Stimulated activated naive B cell treated with anti-CD40 and anti-IgM and Interleukin-4, amounts not matched to agents 10 μg/mL and 1 μg/mL and 100 μg/mL, for 72 hours (primary cell): ENCODE measurements around the gene NCOA6.

Experiments used
- ATAC-seq, 2 donors: fragments of 150-1000 bp; cut with Tn5 transposase; replicated peaks; 2 replicates each; pipeline ENCODE4 v1.10.0; 2021; ENCODE audit warnings: moderate library complexity in 1 of 2
- DNase-seq: peaks from one replicate; pipeline ENCODE4 v3.0.0; 2021
- H3K27ac Mint-ChIP-seq: one replicate; pipeline ENCODE4 v1.8.0; 2022; ENCODE audit warnings: mild to moderate bottlenecking, mixed read lengths
- H3K27me3 Mint-ChIP-seq, 2 donors: one replicate each; pipeline ENCODE4 v1.8.0; 2022; ENCODE audit warnings: mixed read lengths in 2 of 2
- H3K36me3 Mint-ChIP-seq, 2 donors: one replicate each; pipeline ENCODE4 v1.8.0; 2022; ENCODE audit warnings: mixed read lengths in 2 of 2, mild to moderate bottlenecking in 1 of 2
- H3K4me1 Mint-ChIP-seq, 2 donors: one replicate each; pipeline ENCODE4 v1.8.0; 2022; ENCODE audit warnings: mixed read lengths in 2 of 2, mild to moderate bottlenecking in 1 of 2
- H3K4me3 Mint-ChIP-seq, 2 donors: one replicate each; pipeline ENCODE4 v1.8.0; 2022; ENCODE audit warnings: mild to moderate bottlenecking in 2 of 2, mixed read lengths in 2 of 2, moderate library complexity in 1 of 2
- H3K9me3 Mint-ChIP-seq, 2 donors: one replicate each; pipeline ENCODE4 v1.8.0; 2022; ENCODE audit warnings: mixed read lengths in 2 of 2, mild to moderate bottlenecking in 1 of 2

The NCOA6 gene

GRCh38 chr20:34712525-34713192 is 112.8 kb downstream of the NCOA6 start:
- ATAC-seq (no peak), DNase-seq (no peak)
- no peaks in the 10 kb centered on the region for H3K9me3 Mint-ChIP-seq
- H3K27me3 Mint-ChIP-seq = peaks cover 0 to 4% of the 10 kb centered on the region in 2 donors
- peaks cover 20 to 32% of the 10 kb centered on the region in 2 donors for H3K4me1 Mint-ChIP-seq
- no peak overlapping the region for H3K27ac Mint-ChIP-seq
- H3K36me3 Mint-ChIP-seq = peaks cover 19 to 32% of the 10 kb centered on the region in 2 donors
- no peak overlapping the region for H3K4me3 Mint-ChIP-seq

DNA sequence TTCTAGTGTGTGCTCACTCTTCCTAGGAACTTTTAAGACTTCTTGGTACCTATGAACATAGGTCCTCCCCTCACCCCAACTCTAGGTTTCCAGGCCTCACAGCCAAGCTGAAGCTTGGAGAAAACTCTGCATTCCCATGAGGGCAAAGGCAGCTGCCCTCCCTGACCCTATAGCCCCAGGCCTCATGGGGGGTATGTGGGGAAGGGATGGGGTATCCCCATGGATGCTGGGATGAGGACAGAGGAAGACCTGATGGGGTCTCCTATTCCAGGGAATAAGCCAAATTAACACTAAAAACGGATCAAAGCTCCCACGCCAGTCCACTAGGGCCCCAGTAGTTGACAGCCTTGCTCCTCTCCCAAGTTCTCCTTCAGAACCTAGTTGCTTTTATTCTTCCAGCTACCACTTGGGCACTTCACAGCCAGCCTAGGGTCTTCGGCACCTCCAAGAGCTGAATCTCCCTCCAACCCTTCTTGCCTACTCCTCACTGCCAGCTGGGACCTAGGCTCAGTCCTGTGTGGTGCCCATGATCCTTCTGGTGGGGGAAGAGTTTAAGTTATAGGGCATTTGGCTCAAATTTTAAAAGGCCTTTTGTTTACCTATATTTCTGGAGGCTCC is 113.5 kb downstream of the NCOA6 start:
- H3K9me3 Mint-ChIP-seq = no peaks in the 10 kb centered on the region

GRCh38 chr20:34710861-34711574 is 114.4 kb downstream of the NCOA6 start:
- H3K9me3 Mint-ChIP-seq = no peaks in the 10 kb centered on the region
- H3K27ac Mint-ChIP-seq = no peak overlapping the region
- ATAC-seq (no peak), DNase-seq (no peak)
- H3K4me1 Mint-ChIP-seq = peaks cover 22 to 35% of the 10 kb centered on the region in 2 donors
- peaks cover 0 to 4% of the 10 kb centered on the region in 2 donors for H3K27me3 Mint-ChIP-seq
- peak overlapping the region; percentile 79 to 84 for H3K4me3 Mint-ChIP-seq
- peaks cover 16 to 29% of the 10 kb centered on the region in 2 donors for H3K36me3 Mint-ChIP-seq

More for the DNA sequence above, 113.5 kb downstream of the NCOA6 start:
- Mint-ChIP-seq H3K4me1 (peaks cover 20 to 28% of the 10 kb centered on the region in 2 donors), H3K4me3 (no peak overlapping the region), H3K36me3 (peaks cover 16 to 29% of the 10 kb centered on the region in 2 donors), H3K27ac (peak overlapping the region; percentile 37), H3K27me3 (peaks cover 0 to 4% of the 10 kb centered on the region in 2 donors)
- DNase-seq (no peak), ATAC-seq (no peak)

GRCh38 chr20:34710568-34710839 is 114.9 kb downstream of the NCOA6 start:
- Mint-ChIP-seq H3K27me3 (peaks cover 0 to 4% of the 10 kb centered on the region in 2 donors), H3K9me3 (no peaks in the 10 kb centered on the region), H3K27ac (peak overlapping the region; percentile 92), H3K36me3 (peaks cover 16 to 29% of the 10 kb centered on the region in 2 donors), H3K4me3 (peak overlapping the region; percentile 79 to 84), H3K4me1 (peaks cover 22 to 35% of the 10 kb centered on the region in 2 donors)
- ATAC-seq (no peak), DNase-seq (no peak)

- ATAC-seq = peak; percentile 58 to 62
- peaks cover 0 to 4% of the 10 kb centered on the region in 2 donors for H3K27me3 Mint-ChIP-seq
- H3K4me1 Mint-ChIP-seq = peaks cover 22 to 35% of the 10 kb centered on the region in 2 donors
- H3K9me3 Mint-ChIP-seq = no peaks in the 10 kb centered on the region
- no peak for DNase-seq
- H3K36me3 Mint-ChIP-seq = peaks cover 12 to 24% of the 10 kb centered on the region in 2 donors
- H3K4me3 Mint-ChIP-seq = peak overlapping the region; percentile 87 to 93
- H3K27ac Mint-ChIP-seq = peak overlapping the region; percentile 92
Observed at GRCh38 chr20:34709831-34710567, 115.5 kb downstream of the NCOA6 start.

- Mint-ChIP-seq H3K36me3 (peaks cover 11 to 21% of the 10 kb centered on the region in 2 donors), H3K4me3 (peak overlapping the region; percentile 87 to 93), H3K9me3 (no peaks in the 10 kb centered on the region), H3K27ac (peak overlapping the region; percentile 92), H3K27me3 (peaks cover 0 to 4% of the 10 kb centered on the region in 2 donors), H3K4me1 (peaks cover 25 to 41% of the 10 kb centered on the region in 2 donors)
- peak; percentile 82 for DNase-seq
- peak; percentile 70 to 77 for ATAC-seq
Observed at GRCh38 chr20:34709044-34709830, 116.2 kb downstream of the NCOA6 start.

DNA sequence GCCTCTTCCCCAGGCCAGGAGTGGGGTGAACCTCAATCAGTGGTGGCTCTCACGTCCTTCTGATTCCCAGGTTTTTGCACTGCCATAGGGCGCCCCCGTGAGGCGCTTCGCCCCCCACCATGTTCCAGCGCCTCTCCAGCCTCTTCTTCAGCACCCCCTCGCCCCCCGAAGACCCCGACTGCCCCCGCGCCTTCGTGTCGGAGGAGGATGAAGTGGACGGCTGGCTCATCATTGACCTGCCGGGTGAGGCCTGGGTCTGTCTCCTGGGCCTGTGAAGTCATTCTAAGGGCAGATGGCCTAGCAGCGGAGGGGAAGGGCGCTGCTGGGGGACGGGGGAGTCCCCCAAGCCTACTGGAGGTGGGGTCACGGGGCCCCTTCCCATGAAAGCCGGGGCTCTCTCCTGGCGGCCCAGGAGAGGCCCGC is 116.8 kb downstream of the NCOA6 start:
- peaks cover 0 to 4% of the 10 kb centered on the region in 2 donors for H3K27me3 Mint-ChIP-seq
- ATAC-seq = peak; percentile 10 to 11
- DNase-seq = no peak
- H3K27ac Mint-ChIP-seq = peak overlapping the region; percentile 92
- H3K36me3 Mint-ChIP-seq = peaks cover 10 to 21% of the 10 kb centered on the region in 2 donors
- H3K9me3 Mint-ChIP-seq = no peaks in the 10 kb centered on the region
- peaks cover 27 to 42% of the 10 kb centered on the region in 2 donors for H3K4me1 Mint-ChIP-seq
- peak overlapping the region; percentile 87 to 93 for H3K4me3 Mint-ChIP-seq

DNA sequence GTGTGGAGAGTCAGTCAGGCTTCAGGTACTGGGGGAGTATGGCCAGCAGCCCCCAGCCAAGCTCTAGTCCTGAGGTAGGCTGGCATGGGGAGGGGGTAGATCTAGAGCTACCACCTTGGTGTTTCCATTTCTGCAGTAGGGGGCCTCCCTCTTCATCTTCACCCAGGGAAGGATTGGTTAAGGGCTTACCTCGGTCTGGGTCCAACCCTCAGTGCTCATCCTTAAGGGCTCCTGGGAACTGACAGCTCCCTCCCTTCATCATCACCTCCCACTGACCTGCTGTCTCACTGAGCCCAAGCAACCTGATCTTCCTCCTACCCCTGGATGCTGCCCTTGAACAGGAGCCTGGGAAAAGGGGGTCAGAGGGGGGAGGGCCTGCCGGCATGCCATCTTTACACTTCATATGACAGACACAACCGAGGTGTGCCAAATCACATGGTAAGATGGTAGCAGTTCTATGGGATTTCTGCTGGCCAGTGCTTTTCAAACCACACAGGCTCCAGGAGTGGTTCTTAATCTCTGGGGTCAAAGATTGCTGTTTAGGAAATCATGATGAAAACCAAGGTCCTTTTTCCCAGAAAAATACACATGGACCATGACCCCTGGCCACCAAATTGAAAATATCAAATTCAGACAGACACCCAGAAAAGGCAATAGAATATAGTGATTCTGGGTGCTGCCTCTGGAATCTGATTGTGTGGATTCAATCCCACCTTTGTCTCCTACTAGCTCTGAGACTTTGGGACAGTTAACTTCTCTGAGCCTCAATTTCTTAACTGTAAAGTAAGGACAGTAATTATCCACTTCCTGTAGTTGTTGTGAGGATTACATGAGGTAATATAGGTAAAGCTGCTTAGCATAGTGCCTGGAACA is 118.3 kb downstream of the NCOA6 start:
- peaks cover 0 to 10% of the 10 kb centered on the region in 2 donors for H3K36me3 Mint-ChIP-seq
- ATAC-seq = no peak
- no peak overlapping the region for H3K27ac Mint-ChIP-seq
- no peak overlapping the region for H3K4me3 Mint-ChIP-seq
- no peak for DNase-seq
- H3K4me1 Mint-ChIP-seq = peaks cover 37 to 53% of the 10 kb centered on the region in 2 donors
- H3K27me3 Mint-ChIP-seq = peaks cover 6 to 10% of the 10 kb centered on the region in 2 donors
- no peaks in the 10 kb centered on the region for H3K9me3 Mint-ChIP-seq

DNA sequence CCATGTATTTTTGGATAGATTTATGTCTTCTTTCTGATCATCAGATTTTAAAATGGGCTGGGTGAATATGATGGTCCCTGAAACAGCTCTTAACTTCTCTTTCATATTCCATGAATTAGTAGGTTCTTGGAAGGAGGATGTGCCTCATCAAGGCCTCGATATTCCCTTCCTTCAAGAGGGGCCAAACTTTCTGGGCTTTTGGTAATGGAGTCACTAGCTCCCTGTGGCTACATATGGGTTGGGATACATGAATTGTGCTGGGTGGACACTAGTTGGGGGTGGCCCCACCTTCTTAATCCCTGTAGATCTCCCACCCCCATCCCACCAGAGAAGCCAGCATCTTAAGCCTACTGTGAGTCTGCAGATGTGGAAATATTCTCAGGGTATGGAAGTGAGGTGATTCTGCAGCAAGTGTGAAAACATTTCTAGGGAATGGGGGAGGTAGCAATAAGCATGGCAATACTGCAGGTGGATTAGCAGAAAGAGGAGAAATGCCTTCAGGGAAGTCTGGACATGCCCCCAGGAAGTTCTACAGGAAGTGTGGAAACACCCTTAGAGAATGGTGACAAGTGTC is 119.1 kb downstream of the NCOA6 start:
- H3K36me3 Mint-ChIP-seq = peaks cover 0 to 4% of the 10 kb centered on the region in 2 donors
- DNase-seq (no peak), ATAC-seq (no peak)
- no peaks in the 10 kb centered on the region for H3K9me3 Mint-ChIP-seq
- peaks cover 33 to 48% of the 10 kb centered on the region in 2 donors for H3K4me1 Mint-ChIP-seq
- no peak overlapping the region for H3K27ac Mint-ChIP-seq
- H3K4me3 Mint-ChIP-seq = no peak overlapping the region
- peaks cover 14 to 17% of the 10 kb centered on the region in 2 donors for H3K27me3 Mint-ChIP-seq

- Mint-ChIP-seq H3K9me3 (no peaks in the 10 kb centered on the region), H3K4me1 (peaks cover 27 to 41% of the 10 kb centered on the region in 2 donors), H3K27ac (no peak overlapping the region), H3K27me3 (peaks cover 17 to 18% of the 10 kb centered on the region in 2 donors), H3K36me3 (peaks cover 0 to 4% of the 10 kb centered on the region in 2 donors), H3K4me3 (no peak overlapping the region)
- ATAC-seq = no peak
- DNase-seq = no peak
Observed at GRCh38 chr20:34705397-34706301, 119.8 kb downstream of the NCOA6 start.

GRCh38 chr20:34705008-34705396 is 120.4 kb downstream of the NCOA6 start:
- no peak for DNase-seq
- Mint-ChIP-seq H3K27me3 (peaks cover 14 to 17% of the 10 kb centered on the region in 2 donors), H3K4me3 (peak overlapping the region; percentile 84 to 90), H3K9me3 (no peaks in the 10 kb centered on the region), H3K27ac (peak overlapping the region; percentile 95), H3K4me1 (peaks cover 21 to 35% of the 10 kb centered on the region in 2 donors), H3K36me3 (peaks cover 0 to 4% of the 10 kb centered on the region in 2 donors)
- ATAC-seq = no peak
